ENCODE measurements around the gene CYB561. TPM values are rescaled to one million over a fixed set of nuclear protein-coding genes. Genes with fewer than 3 reads are reported as not detected.

CYB561 gene
- total RNA-seq, 1 experiment from 2014 or later: 40.1 TPM

DNA sequence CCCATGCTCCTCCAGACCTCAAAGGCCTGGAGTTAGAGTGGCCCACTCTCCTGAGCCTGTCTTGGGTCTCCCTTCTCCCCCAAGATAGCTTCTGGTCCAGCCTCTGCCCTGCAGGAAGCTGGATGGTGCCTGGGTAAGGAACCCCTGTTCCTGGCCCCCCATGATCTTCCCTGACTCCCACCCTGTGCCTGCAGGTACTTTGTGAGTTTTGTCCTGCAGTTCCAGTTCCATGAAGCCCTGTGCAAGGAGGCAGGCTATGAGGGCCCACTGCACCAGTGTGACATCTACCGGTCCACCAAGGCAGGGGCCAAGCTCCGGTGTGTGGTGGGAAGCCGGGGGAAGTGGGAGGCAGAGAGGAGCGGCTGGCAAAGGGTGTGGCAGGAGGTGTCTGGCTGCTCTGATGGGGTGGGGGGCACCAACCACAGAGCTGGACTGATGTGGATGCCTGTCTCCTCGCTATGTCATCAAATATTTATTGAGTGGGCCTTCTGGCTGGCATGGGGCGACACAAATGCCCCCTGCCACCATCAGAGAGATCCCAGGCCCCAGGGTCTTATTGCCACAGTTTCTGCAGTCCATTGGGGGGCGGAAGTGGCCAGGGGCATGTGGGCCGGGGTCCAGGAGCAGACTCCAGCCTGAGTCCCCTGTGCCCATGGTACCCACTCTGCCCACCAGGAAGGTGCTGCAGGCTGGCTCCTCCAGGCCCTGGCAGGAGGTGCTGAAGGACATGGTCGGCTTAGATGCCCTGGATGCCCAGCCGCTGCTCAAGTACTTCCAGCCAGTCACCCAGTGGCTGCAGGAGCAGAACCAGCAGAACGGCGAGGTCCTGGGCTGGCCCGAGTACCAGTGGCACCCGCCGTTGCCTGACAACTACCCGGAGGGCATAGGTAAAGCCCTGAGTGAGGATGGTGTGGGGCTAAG is 37.8 kb upstream of the CYB561 start:
- DNase-seq (ENCODE audit: low read depth, low spot score): no peak
- ChIA-PET CTCF (no interaction called here), POLR2A (no interaction called here)
- H3K36me3 ChIP-seq (ENCODE audit: control insufficient read depth, insufficient read depth, low read length): no peaks in the 10 kb centered on the region
- in situ Hi-C loops (cut with HindIII; ENCODE audit: low pct_unique_long_range_greater_than_20kb, low sequenced_read_pairs): no loop called here
- no peaks in the 10 kb centered on the region for H3K27me3 ChIP-seq (ENCODE audit: control insufficient read depth, insufficient read depth, low read length)
- ATAC-seq: no peak
- no peak overlapping the region for H3K4me3 ChIP-seq (ENCODE audit: low read depth in 2 of 2, low read length in 2 of 2)
- no peak overlapping the region for H3K27ac ChIP-seq (ENCODE audit: low read length)
- TF ChIP-seq, protein P1, sequence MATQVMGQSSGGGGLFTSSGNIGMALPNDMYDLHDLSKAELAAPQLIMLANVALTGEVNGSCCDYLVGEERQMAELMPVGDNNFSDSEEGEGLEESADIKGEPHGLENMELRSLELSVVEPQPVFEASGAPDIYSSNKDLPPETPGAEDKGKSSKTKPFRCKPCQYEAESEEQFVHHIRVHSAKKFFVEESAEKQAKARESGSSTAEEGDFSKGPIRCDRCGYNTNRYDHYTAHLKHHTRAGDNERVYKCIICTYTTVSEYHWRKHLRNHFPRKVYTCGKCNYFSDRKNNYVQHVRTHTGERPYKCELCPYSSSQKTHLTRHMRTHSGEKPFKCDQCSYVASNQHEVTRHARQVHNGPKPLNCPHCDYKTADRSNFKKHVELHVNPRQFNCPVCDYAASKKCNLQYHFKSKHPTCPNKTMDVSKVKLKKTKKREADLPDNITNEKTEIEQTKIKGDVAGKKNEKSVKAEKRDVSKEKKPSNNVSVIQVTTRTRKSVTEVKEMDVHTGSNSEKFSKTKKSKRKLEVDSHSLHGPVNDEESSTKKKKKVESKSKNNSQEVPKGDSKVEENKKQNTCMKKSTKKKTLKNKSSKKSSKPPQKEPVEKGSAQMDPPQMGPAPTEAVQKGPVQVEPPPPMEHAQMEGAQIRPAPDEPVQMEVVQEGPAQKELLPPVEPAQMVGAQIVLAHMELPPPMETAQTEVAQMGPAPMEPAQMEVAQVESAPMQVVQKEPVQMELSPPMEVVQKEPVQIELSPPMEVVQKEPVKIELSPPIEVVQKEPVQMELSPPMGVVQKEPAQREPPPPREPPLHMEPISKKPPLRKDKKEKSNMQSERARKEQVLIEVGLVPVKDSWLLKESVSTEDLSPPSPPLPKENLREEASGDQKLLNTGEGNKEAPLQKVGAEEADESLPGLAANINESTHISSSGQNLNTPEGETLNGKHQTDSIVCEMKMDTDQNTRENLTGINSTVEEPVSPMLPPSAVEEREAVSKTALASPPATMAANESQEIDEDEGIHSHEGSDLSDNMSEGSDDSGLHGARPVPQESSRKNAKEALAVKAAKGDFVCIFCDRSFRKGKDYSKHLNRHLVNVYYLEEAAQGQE (IDR thresholded peaks at IDR 0.05; ENCODE audit: insufficient read depth in 1 of 2, low read depth in 2 of 2, low read length in 1 of 2): no peak
- TF ChIP-seq POLR2AphosphoS5 (IDR thresholded peaks at IDR 0.05; ENCODE audit: low read depth, low read length) (no peak), SIN3A (IDR thresholded peaks at IDR 0.05; ENCODE audit: borderline replicate concordance, insufficient read depth, low read depth, low read length) (no peak), TCF7L2 (IDR thresholded peaks at IDR 0.05; ENCODE audit: low read depth, low read length) (no peak)
- TF ChIP-seq, protein P2, sequence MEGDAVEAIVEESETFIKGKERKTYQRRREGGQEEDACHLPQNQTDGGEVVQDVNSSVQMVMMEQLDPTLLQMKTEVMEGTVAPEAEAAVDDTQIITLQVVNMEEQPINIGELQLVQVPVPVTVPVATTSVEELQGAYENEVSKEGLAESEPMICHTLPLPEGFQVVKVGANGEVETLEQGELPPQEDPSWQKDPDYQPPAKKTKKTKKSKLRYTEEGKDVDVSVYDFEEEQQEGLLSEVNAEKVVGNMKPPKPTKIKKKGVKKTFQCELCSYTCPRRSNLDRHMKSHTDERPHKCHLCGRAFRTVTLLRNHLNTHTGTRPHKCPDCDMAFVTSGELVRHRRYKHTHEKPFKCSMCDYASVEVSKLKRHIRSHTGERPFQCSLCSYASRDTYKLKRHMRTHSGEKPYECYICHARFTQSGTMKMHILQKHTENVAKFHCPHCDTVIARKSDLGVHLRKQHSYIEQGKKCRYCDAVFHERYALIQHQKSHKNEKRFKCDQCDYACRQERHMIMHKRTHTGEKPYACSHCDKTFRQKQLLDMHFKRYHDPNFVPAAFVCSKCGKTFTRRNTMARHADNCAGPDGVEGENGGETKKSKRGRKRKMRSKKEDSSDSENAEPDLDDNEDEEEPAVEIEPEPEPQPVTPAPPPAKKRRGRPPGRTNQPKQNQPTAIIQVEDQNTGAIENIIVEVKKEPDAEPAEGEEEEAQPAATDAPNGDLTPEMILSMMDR (IDR thresholded peaks at IDR 0.05): no peak
- intact Hi-C loops (cut with micrococcal nuclease; ENCODE audit: unreplicated experiment): no loop called here
- no peaks in the 10 kb centered on the region for H3K9me3 ChIP-seq (ENCODE audit: control insufficient read depth, insufficient read depth, low read depth, low read length)
- BruUV-seq (replicated peaks): no TSS peak
- no peaks in the 10 kb centered on the region for H3K4me1 ChIP-seq (ENCODE audit: control insufficient read depth, insufficient read depth, low read length)

DNA sequence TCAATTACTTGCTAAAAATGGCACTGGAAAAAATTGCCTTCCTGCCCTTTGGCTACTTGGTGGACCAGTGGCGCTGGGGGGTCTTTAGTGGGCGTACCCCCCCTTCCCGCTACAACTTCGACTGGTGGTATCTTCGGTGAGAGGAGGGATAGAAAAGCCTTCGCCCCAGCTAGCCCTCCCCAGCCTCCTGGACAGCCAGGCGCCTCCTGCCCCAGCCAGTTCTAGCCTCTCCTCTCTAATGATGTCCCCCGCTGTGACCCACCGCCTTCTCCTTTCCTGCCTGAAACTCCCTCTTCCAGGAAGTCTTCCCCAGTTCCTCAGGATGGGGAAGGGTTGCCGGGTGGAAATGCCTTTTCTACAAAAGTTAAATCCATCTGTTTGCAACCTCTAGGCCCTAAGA is 36.9 kb upstream of the CYB561 start:
- ATAC-seq (no peak), DNase-seq (ENCODE audit: low read depth, low spot score) (no peak)
- Histone ChIP-seq H3K9me3 (ENCODE audit: control insufficient read depth, insufficient read depth, low read depth, low read length) (no peaks in the 10 kb centered on the region), H3K27me3 (ENCODE audit: control insufficient read depth, insufficient read depth, low read length) (no peaks in the 10 kb centered on the region), H3K27ac (ENCODE audit: low read length) (no peak overlapping the region), H3K4me3 (ENCODE audit: low read depth in 2 of 2, low read length in 2 of 2) (no peak overlapping the region), H3K4me1 (ENCODE audit: control insufficient read depth, insufficient read depth, low read length) (peaks cover under 1% of the 10 kb centered on the region; the same call in 1 of the 2 replicates), H3K36me3 (ENCODE audit: control insufficient read depth, insufficient read depth, low read length) (no peaks in the 10 kb centered on the region)
- in situ Hi-C loops (cut with HindIII; ENCODE audit: low pct_unique_long_range_greater_than_20kb, low sequenced_read_pairs) (no loop called here), intact Hi-C loops (cut with micrococcal nuclease; ENCODE audit: unreplicated experiment) (no loop called here)
- CTCF ChIA-PET: no interaction called here
- BruUV-seq (replicated peaks): no TSS peak
- TF ChIP-seq, protein P2 (IDR thresholded peaks at IDR 0.05): no peak
- no peak for TF ChIP-seq SIN3A (IDR thresholded peaks at IDR 0.05; ENCODE audit: borderline replicate concordance, insufficient read depth, low read depth, low read length)
- TF ChIP-seq POLR2AphosphoS5 (IDR thresholded peaks at IDR 0.05; ENCODE audit: low read depth, low read length): no peak
- no peak for TF ChIP-seq TCF7L2 (IDR thresholded peaks at IDR 0.05; ENCODE audit: low read depth, low read length)
- TF ChIP-seq, protein P1 (IDR thresholded peaks at IDR 0.05; ENCODE audit: insufficient read depth in 1 of 2, low read depth in 2 of 2, low read length in 1 of 2): no peak
- POLR2A ChIA-PET: no interaction called here

Data from Panc1 (cell line).